Measurements from ENCODE around the gene EI24. TPM values are rescaled to one million over a fixed set of nuclear protein-coding genes. Genes with fewer than 3 reads are reported as not detected.

EI24 gene
- total RNA-seq, 1 experiment from 2014 or later: 193 TPM

DNA sequence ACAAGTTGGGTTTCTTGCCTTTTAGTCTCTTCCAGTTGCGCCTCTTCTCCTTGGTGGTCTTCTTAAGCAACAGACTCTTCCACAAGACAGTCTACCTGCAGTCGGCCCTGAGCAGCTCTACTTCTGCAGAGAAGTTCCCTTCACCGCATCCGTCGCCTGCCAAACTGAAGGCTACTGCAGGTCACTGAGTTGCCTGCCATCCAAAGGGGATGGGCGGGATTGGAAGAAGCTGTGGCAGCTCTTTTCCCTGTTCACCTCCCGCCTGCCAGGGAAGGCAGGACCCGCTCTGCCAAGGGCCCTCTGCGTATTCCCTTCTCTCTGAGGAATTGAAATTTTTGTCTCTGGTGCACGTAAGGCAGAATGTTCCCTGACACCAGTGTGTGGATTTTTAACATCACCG lies 14.2 kb downstream of the EI24 start:
- H3K4me3 ChIP-seq (ENCODE audit: low read depth in 2 of 2, low read length in 2 of 2): no peak overlapping the region
- in situ Hi-C loops (cut with HindIII; ENCODE audit: low pct_unique_long_range_greater_than_20kb, low sequenced_read_pairs): no loop called here
- TF ChIP-seq TCF7L2 (IDR thresholded peaks at IDR 0.05; ENCODE audit: low read depth, low read length) (no peak), SIN3A (IDR thresholded peaks at IDR 0.05; ENCODE audit: borderline replicate concordance, insufficient read depth, low read depth, low read length) (no peak), CTCF (IDR thresholded peaks at IDR 0.05) (no peak), POLR2AphosphoS5 (IDR thresholded peaks at IDR 0.05; ENCODE audit: low read depth, low read length) (no peak), REST (IDR thresholded peaks at IDR 0.05; ENCODE audit: insufficient read depth in 1 of 2, low read depth in 2 of 2, low read length in 1 of 2) (no peak)
- intact Hi-C loops (cut with micrococcal nuclease; ENCODE audit: unreplicated experiment): no loop called here
- no peaks in the 10 kb centered on the region for H3K9me3 ChIP-seq (ENCODE audit: control insufficient read depth, insufficient read depth, low read depth, low read length)
- BruUV-seq (replicated peaks): no TSS peak
- POLR2A ChIA-PET: no interaction called here
- no peak overlapping the region for H3K27ac ChIP-seq (ENCODE audit: low read length)
- no peak for ATAC-seq
- CTCF ChIA-PET: no interaction called here
- H3K4me1 ChIP-seq (ENCODE audit: control insufficient read depth, insufficient read depth, low read length): no peaks in the 10 kb centered on the region
- H3K36me3 ChIP-seq (ENCODE audit: control insufficient read depth, insufficient read depth, low read length): peaks cover 24% of the 10 kb centered on the region
- DNase-seq (ENCODE audit: low read depth, low spot score): no peak
- no peaks in the 10 kb centered on the region for H3K27me3 ChIP-seq (ENCODE audit: control insufficient read depth, insufficient read depth, low read length)

- CTCF ChIA-PET: no interaction called here
- no TSS peak for BruUV-seq (replicated peaks)
- POLR2A ChIA-PET: no interaction called here
- Histone ChIP-seq H3K4me3 (ENCODE audit: low read depth in 2 of 2, low read length in 2 of 2) (no peak overlapping the region), H3K36me3 (ENCODE audit: control insufficient read depth, insufficient read depth, low read length) (peaks cover 21% of the 10 kb centered on the region), H3K4me1 (ENCODE audit: control insufficient read depth, insufficient read depth, low read length) (0 out of 2 replicates have a peak, but pooled peaks cover 2% of the 10 kb centered on the region), H3K27ac (ENCODE audit: low read length) (no peak overlapping the region), H3K27me3 (ENCODE audit: control insufficient read depth, insufficient read depth, low read length) (no peaks in the 10 kb centered on the region), H3K9me3 (ENCODE audit: control insufficient read depth, insufficient read depth, low read depth, low read length) (no peaks in the 10 kb centered on the region)
- intact Hi-C loops (cut with micrococcal nuclease; ENCODE audit: unreplicated experiment) (no loop called here), in situ Hi-C loops (cut with HindIII; ENCODE audit: low pct_unique_long_range_greater_than_20kb, low sequenced_read_pairs) (no loop called here)
- ATAC-seq (no peak), DNase-seq (ENCODE audit: low read depth, low spot score) (no peak)
- TF ChIP-seq SIN3A (IDR thresholded peaks at IDR 0.05; ENCODE audit: borderline replicate concordance, insufficient read depth, low read depth, low read length) (no peak), TCF7L2 (IDR thresholded peaks at IDR 0.05; ENCODE audit: low read depth, low read length) (no peak), REST (IDR thresholded peaks at IDR 0.05; ENCODE audit: insufficient read depth in 1 of 2, low read depth in 2 of 2, low read length in 1 of 2) (no peak)
Observed at GRCh38 chr11:125585487-125585886, 16.2 kb downstream of the EI24 start.
